ENCODE measurements around the gene REN.

DNA sequence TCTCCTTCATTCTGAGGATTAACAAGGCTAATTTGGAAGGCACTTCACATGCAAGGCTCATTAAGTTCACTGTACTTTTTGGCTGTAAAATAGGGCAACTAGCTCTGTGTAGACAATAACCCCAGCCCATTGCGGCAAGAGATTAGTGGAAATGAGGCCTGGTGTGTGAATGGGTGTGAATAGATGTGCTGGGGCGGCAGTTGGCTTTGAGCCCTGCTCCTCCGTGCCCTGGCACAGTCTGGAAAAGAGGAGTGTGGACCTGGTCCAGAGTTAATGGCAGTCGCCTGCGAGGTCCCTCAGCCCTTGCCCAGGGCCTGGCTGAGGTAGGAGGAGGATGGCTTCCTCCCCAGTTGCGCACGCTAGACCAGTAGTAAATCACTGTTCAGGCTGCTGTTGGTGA, 25.3 kb upstream of the REN start:
- TF ChIP-seq, protein P1, sequence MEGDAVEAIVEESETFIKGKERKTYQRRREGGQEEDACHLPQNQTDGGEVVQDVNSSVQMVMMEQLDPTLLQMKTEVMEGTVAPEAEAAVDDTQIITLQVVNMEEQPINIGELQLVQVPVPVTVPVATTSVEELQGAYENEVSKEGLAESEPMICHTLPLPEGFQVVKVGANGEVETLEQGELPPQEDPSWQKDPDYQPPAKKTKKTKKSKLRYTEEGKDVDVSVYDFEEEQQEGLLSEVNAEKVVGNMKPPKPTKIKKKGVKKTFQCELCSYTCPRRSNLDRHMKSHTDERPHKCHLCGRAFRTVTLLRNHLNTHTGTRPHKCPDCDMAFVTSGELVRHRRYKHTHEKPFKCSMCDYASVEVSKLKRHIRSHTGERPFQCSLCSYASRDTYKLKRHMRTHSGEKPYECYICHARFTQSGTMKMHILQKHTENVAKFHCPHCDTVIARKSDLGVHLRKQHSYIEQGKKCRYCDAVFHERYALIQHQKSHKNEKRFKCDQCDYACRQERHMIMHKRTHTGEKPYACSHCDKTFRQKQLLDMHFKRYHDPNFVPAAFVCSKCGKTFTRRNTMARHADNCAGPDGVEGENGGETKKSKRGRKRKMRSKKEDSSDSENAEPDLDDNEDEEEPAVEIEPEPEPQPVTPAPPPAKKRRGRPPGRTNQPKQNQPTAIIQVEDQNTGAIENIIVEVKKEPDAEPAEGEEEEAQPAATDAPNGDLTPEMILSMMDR (conservative IDR thresholded peaks at IDR 0.05), result no peak
- TF ChIP-seq EZH2 (IDR thresholded peaks at IDR 0.05; ENCODE audit: low read depth), result no peak

All from PC-9 (cell line).